HCT116 (cell line): ENCODE measurements around the gene ZP1. TPM values are rescaled to one million over a fixed set of nuclear protein-coding genes. Genes with fewer than 3 reads are reported as not detected.

Experiments
- ATAC-seq: fragments of 200-7000 bp; cut with Tn5 transposase; 2 replicates; pipeline ENCODE4 v1.9.1; 2020; ENCODE audit warnings: mild to moderate bottlenecking, moderate library complexity
- BruUV-seq: library from RNA; stranded (reverse); fragments of 400-500 nt; replicated peaks from 2 replicates; lab custom pipeline; 2021; lab: Mats Ljungman, UMichigan
- CTCF ChIA-PET: fragments of 300-600 bp; sonication (Branson Sonifier 250); formaldehyde crosslinking; loops from one replicate; lab custom pipeline; 2021; ENCODE audit warnings: antibody characterized with exemption; lab: Charles Lee
- POLR2A ChIA-PET: fragments of 300-600, 350-600 bp; sonication (Branson Sonifier 250); formaldehyde crosslinking; loops from one replicate; lab custom pipeline; 2021; ENCODE audit warnings: antibody characterized with exemption; lab: Charles Lee
- RAD21 ChIA-PET, 2 experiments: fragments of 300-600 bp; sonication (Branson Sonifier 250); formaldehyde crosslinking; loops; one replicate each; lab custom pipeline; 2023; ENCODE audit warnings: low total read pairs in 2 of 2; ENCODE audit not compliant: uncharacterized antibody in 2 of 2, unreplicated experiment in 2 of 2, low non-redundant PET in 1 of 2; lab: Charles Lee
- DNase-seq: peaks from one replicate; pipeline ENCODE4 v3.0.0-alpha.2; 2010; ENCODE audit warnings: low read depth, low spot score
- H2AFZ ChIP-seq: fragments of 200-600 bp; shearing (Covaris generic), sonication (generic); 2 replicates; pipeline ENCODE4 v1.6.1; 2017; ENCODE audit warnings: low read depth, mixed run types, mixed read lengths, antibody characterized with exemption, low read length; ENCODE audit not compliant: poor library complexity, severe bottlenecking
- H3K27ac ChIP-seq: 2 replicates; pipeline ENCODE4 v1.5.1; 2012; ENCODE audit warnings: low read depth, low read length
- H3K27me3 ChIP-seq: fragments of 200-600 bp; sonication (generic); 2 replicates; pipeline ENCODE4 v1.6.1; 2016; ENCODE audit warnings: mixed run types, low read length, mixed read lengths; ENCODE audit not compliant: insufficient read depth
- H3K36me3 ChIP-seq, 2 experiments: fragments of 200-500 bp in 1 of 2; fragments of 200-600 bp in 1 of 2; sonication (Bioruptor generic) in 1 of 2; sonication (generic) in 1 of 2; 2 replicates each; pipeline versions ENCODE4 v1.5.1 to v1.6.1; 2014 to 2016; ENCODE audit warnings: low read length in 2 of 2, inconsistent platforms in 1 of 2, mixed read lengths in 1 of 2, mixed run types in 1 of 2; ENCODE audit not compliant: insufficient read depth in 2 of 2, control insufficient read depth in 1 of 2
- H3K4me1 ChIP-seq, 2 experiments: fragments of 200-600 bp in 1 of 2; sonication (generic) in 1 of 2; 2 replicates each; pipeline versions ENCODE4 v1.5.1 to v1.6.1; 2012 to 2017; ENCODE audit warnings: low read length in 2 of 2, inconsistent platforms in 1 of 2, mild to moderate bottlenecking in 1 of 2, mixed read lengths in 1 of 2, mixed run types in 1 of 2, moderate library complexity in 1 of 2; ENCODE audit not compliant: insufficient read depth in 2 of 2, control insufficient read depth in 1 of 2
- H3K4me2 ChIP-seq: fragments of 200-600 bp; sonication (generic); 2 replicates; pipeline ENCODE4 v1.6.1; 2017; ENCODE audit warnings: mixed run types, low read length, mixed read lengths
- H3K4me3 ChIP-seq, 2 experiments: fragments of 200-600 bp in 1 of 2; sonication (generic) in 1 of 2; replicated peaks in 1 of 2; 2 replicates each; pipeline ENCODE4 v1.5.1; 2011 to 2016; ENCODE audit warnings: low read length in 2 of 2, control low read depth in 1 of 2, low read depth in 1 of 2, mild to moderate bottlenecking in 1 of 2, mixed read lengths in 1 of 2, mixed run types in 1 of 2
- H3K79me2 ChIP-seq: fragments of 200-600 bp; sonication (generic); 2 replicates; pipeline ENCODE4 v1.6.1; 2017; ENCODE audit warnings: mild to moderate bottlenecking, mixed run types, low read length, moderate library complexity, mixed read lengths; ENCODE audit not compliant: insufficient read depth
- H3K9ac ChIP-seq: fragments of 200-600 bp; sonication (generic); 2 replicates; pipeline ENCODE4 v1.6.1; 2016; ENCODE audit warnings: low read length, mixed read lengths
- H3K9me2 ChIP-seq: fragments of 200-600 bp; sonication (generic), shearing (Covaris generic); 2 replicates; pipeline ENCODE4 v1.6.1; 2017; ENCODE audit warnings: mixed run types, mild to moderate bottlenecking, moderate library complexity; ENCODE audit not compliant: insufficient read depth
- H3K9me3 ChIP-seq, 2 experiments: fragments of 200-500 bp in 1 of 2; fragments of 200-600 bp in 1 of 2; sonication (Bioruptor generic) in 1 of 2; sonication (generic) in 1 of 2; 2 replicates each; pipeline ENCODE4 v1.6.1; 2014 to 2017; ENCODE audit warnings: low read length in 2 of 2, mixed read lengths in 2 of 2, inconsistent platforms in 1 of 2, low read depth in 1 of 2, mild to moderate bottlenecking in 1 of 2, mixed run types in 1 of 2, moderate library complexity in 1 of 2; ENCODE audit not compliant: control insufficient read depth in 1 of 2, insufficient read depth in 1 of 2
- H4K20me1 ChIP-seq: fragments of 200-600 bp; sonication (generic), shearing (Covaris generic); 2 replicates; pipeline ENCODE4 v1.6.1; 2017; ENCODE audit warnings: mixed run types, mild to moderate bottlenecking, moderate library complexity; ENCODE audit not compliant: insufficient read depth
- ATF3 ChIP-seq: IDR thresholded peaks from 2 replicates; pipeline ENCODE4 v1.6.1; 2012
- CBX3 ChIP-seq: IDR thresholded peaks from 2 replicates; pipeline ENCODE4 v1.6.1; 2012; ENCODE audit warnings: low read depth
- CTCF ChIP-seq, 3 experiments: fragments of 200-600 bp in 1 of 3; sonication (generic) in 1 of 3; IDR thresholded peaks in 2 of 3; conservative IDR thresholded peaks in 1 of 3; 2 replicates each; pipeline ENCODE4 v1.5.1; 2012 to 2017; ENCODE audit warnings: low read depth in 2 of 3, low read length in 2 of 3, antibody characterized with exemption in 1 of 3, borderline replicate concordance in 1 of 3, control low read depth in 1 of 3, mild to moderate bottlenecking in 1 of 3, mixed read lengths in 1 of 3, mixed run types in 1 of 3, moderate library complexity in 1 of 3; ENCODE audit not compliant: insufficient read depth in 1 of 3
- ELF1 ChIP-seq: IDR thresholded peaks from 2 replicates; pipeline ENCODE4 v1.6.1; 2012; ENCODE audit warnings: low read depth, borderline replicate concordance
- EZH2 ChIP-seq: fragments of 200-600 bp; sonication (generic); IDR thresholded peaks from 2 replicates; pipeline ENCODE4 v1.6.1; 2017; ENCODE audit warnings: antibody characterized with exemption, mixed run types
- EZH2phosphoT487 ChIP-seq: fragments of 200-600 bp; IDR thresholded peaks from 2 replicates; pipeline ENCODE4 v1.6.1; 2018; ENCODE audit warnings: antibody characterized with exemption, borderline replicate concordance
- FOSL1 ChIP-seq: IDR thresholded peaks from 2 replicates; pipeline ENCODE4 v1.6.1; 2012; ENCODE audit warnings: low read depth
- JUND ChIP-seq: IDR thresholded peaks from 2 replicates; pipeline ENCODE4 v1.6.1; 2012
- POLR2AphosphoS5 ChIP-seq: IDR thresholded peaks from 2 replicates; pipeline ENCODE4 v1.6.1; 2011; ENCODE audit warnings: mild to moderate bottlenecking, low read depth, low read length, moderate library complexity
- REST ChIP-seq: IDR thresholded peaks from 2 replicates; pipeline ENCODE4 v1.6.1; 2012; ENCODE audit warnings: low read depth
- SRF ChIP-seq: IDR thresholded peaks from 2 replicates; pipeline ENCODE4 v1.6.1; 2012; ENCODE audit warnings: low read depth
- TCF7L2 ChIP-seq: IDR thresholded peaks from 2 replicates; pipeline ENCODE4 v1.7.0; 2011; ENCODE audit warnings: borderline replicate concordance, inconsistent platforms; ENCODE audit not compliant: insufficient read depth, insufficient read length; ENCODE audit errors: extremely low read depth
- YY1 ChIP-seq: IDR thresholded peaks from 2 replicates; pipeline ENCODE4 v1.6.1; 2011; ENCODE audit warnings: low read length, low read depth, moderate library complexity, mild to moderate bottlenecking; ENCODE audit not compliant: insufficient replicate concordance; ENCODE audit errors: extremely low read depth
- ZBTB33 ChIP-seq: IDR thresholded peaks from 2 replicates; pipeline ENCODE4 v1.6.1; 2011; ENCODE audit warnings: mild to moderate bottlenecking, low read length, moderate library complexity; ENCODE audit not compliant: insufficient replicate concordance; ENCODE audit errors: extremely low read depth
- ZFX ChIP-seq: fragments of 450-650 bp; IDR thresholded peaks from 2 replicates; pipeline ENCODE4 v1.6.1; 2017
- ZNF274 ChIP-seq: fragments of 200-500 bp; sonication (Bioruptor generic); IDR thresholded peaks from 2 replicates; pipeline ENCODE4 v1.6.1; 2014; ENCODE audit warnings: mild to moderate bottlenecking, low read depth, low read length, inconsistent platforms
- intact Hi-C: fragments of 100-400 bp; cut with micrococcal nuclease; formaldehyde crosslinking; loops from 2 replicates; pipeline ENCODE4 v1.10.0; 2022
- total RNA-seq: library from RNA; stranded (reverse); gene quantifications from one replicate; pipeline ENCODE4 v1.2.1, GENCODE V29; 2021; ENCODE audit not compliant: unreplicated experiment

Gene ZP1
- total RNA-seq, 1 experiment from 2014 or later: not detected

- no peak for ATAC-seq
- TF ChIP-seq ELF1 (no peak), ATF3 (no peak), CBX3 (no peak), ZBTB33 (no peak), FOSL1 (no peak), POLR2AphosphoS5 (no peak), JUND (no peak), CTCF (IDR thresholded peaks at IDR 0.05 in 2 of 3, conservative IDR thresholded peaks at IDR 0.05 in 1 of 3; ENCODE audit: borderline replicate concordance in 1 of 3, insufficient read depth in 1 of 3, low read depth in 2 of 3, low read length in 2 of 3) (no peak), REST (no peak), TCF7L2 (no peak), EZH2 (no peak), ZFX (no peak), ZNF274 (no peak), SRF (no peak), YY1 (no peak), EZH2phosphoT487 (no peak)
- Histone ChIP-seq H3K4me3 (no peak overlapping the region), H3K9me2 (no peaks in the 10 kb centered on the region), H3K36me3 (peaks cover 10 to 25% of the 10 kb centered on the region in 2 experiments; a peak in 2 of 4 replicates), H4K20me1 (no peaks in the 10 kb centered on the region), H3K27me3 (no peaks in the 10 kb centered on the region), H3K9ac (no peak overlapping the region), H3K4me2 (no peak overlapping the region), H3K79me2 (no peaks in the 10 kb centered on the region), H2AFZ (no peak overlapping the region), H3K9me3 (no peaks in the 10 kb centered on the region), H3K27ac (no peak overlapping the region), H3K4me1 (no peaks in the 10 kb centered on the region)
- ChIA-PET POLR2A (no interaction called here), RAD21 (no interaction called here), CTCF (no interaction called here)
- BruUV-seq: no TSS peak
- intact Hi-C loops: no loop called here
- DNase-seq: no peak
These were observed 13.0 kb upstream of the ZP1 start for GRCh38 chr11:60854140-60854846.
